Lower leg skin (tissue), 3 donors: ENCODE data around the gene LSM2.

ENCODE experiments used
- CTCF ChIP-seq, 3 donors: fragments of 450-650 bp; IDR thresholded peaks; one replicate each; pipeline ENCODE4 v1.5.1; 2016; ENCODE audit warnings: antibody characterized with exemption in 3 of 3, mild to moderate bottlenecking in 3 of 3, moderate library complexity in 2 of 3
- POLR2A ChIP-seq, 2 donors: fragments of 450-650 bp; IDR thresholded peaks; one replicate each; pipeline ENCODE4 v1.6.1; 2016 to 2017; ENCODE audit warnings: antibody characterized with exemption in 2 of 2, mild to moderate bottlenecking in 1 of 2, moderate library complexity in 1 of 2

GRCh38 chr6:31811645-31812044 is 4.9 kb upstream of the LSM2 start:
- TF ChIP-seq CTCF (IDR thresholded peaks at IDR 0.05) (no peak), POLR2A (IDR thresholded peaks at IDR 0.05) (no peak)
